ENCODE measurements around the gene INSRR.

- TF ChIP-seq CTCF (IDR thresholded peaks at IDR 0.05) (no peak), POLR2A (IDR thresholded peaks at IDR 0.05) (no peak)
Measured at GRCh38 chr1:156862997-156863599, 4.2 kb upstream of the INSRR start.

Data from body of pancreas (tissue), 4 donors.